T-helper 1 cell treated with Interleukin-12 subunit alpha and Interleukin-12 subunit beta and Interleukin-4 antibody, amounts not matched to agents 30 μg/mL and 1 μg/mL, for 36 hours (primary cell): ENCODE measurements around the gene NTM.

Source experiments
- H3K27ac Mint-ChIP-seq: one replicate; pipeline ENCODE4 v1.8.0; 2021; ENCODE audit warnings: mild to moderate bottlenecking, mixed read lengths
- H3K27me3 Mint-ChIP-seq: one replicate; pipeline ENCODE4 v1.8.0; 2021; ENCODE audit warnings: low read depth, mixed read lengths
- H3K36me3 Mint-ChIP-seq: one replicate; pipeline ENCODE4 v1.8.0; 2021; ENCODE audit warnings: low read depth, mixed read lengths
- H3K4me1 Mint-ChIP-seq: one replicate; pipeline ENCODE4 v1.8.0; 2021; ENCODE audit warnings: low read depth, mixed read lengths
- H3K4me3 Mint-ChIP-seq: one replicate; pipeline ENCODE4 v1.8.0; 2021; ENCODE audit warnings: mild to moderate bottlenecking, moderate library complexity, mixed read lengths
- H3K9me3 Mint-ChIP-seq: one replicate; pipeline ENCODE4 v1.8.0; 2021; ENCODE audit warnings: mixed read lengths

Gene NTM

GRCh38 chr11:131829725-131830124, 459.3 kb downstream of the NTM start:
- Mint-ChIP-seq H3K9me3 (no peaks in the 10 kb centered on the region), H3K27ac (no peak overlapping the region), H3K4me3 (no peak overlapping the region), H3K4me1 (no peaks in the 10 kb centered on the region), H3K36me3 (no peaks in the 10 kb centered on the region), H3K27me3 (no peaks in the 10 kb centered on the region)

DNA sequence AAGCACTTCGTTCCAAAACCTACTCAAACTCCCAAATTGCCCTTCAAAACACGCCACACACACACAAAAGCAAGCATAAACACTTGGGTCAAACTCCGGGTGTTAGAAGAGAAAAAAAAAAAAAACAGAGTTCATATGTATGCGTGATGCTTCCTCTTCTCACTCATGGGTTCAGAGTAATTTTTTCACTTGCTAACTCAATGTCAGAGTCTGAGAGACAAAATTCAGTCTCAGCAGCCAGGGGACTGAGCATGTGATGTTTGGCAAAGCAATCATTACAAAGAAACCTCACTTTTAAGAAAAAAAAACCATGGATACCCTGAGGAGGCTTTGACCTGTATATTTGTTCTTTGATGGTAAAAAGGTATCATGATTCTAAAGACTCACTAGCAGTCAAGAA, 461.7 kb downstream of the NTM start:
- no peaks in the 10 kb centered on the region for H3K27me3 Mint-ChIP-seq
- H3K27ac Mint-ChIP-seq: no peak overlapping the region
- H3K4me1 Mint-ChIP-seq: no peaks in the 10 kb centered on the region
- H3K36me3 Mint-ChIP-seq: no peaks in the 10 kb centered on the region
- no peak overlapping the region for H3K4me3 Mint-ChIP-seq
- no peaks in the 10 kb centered on the region for H3K9me3 Mint-ChIP-seq

DNA sequence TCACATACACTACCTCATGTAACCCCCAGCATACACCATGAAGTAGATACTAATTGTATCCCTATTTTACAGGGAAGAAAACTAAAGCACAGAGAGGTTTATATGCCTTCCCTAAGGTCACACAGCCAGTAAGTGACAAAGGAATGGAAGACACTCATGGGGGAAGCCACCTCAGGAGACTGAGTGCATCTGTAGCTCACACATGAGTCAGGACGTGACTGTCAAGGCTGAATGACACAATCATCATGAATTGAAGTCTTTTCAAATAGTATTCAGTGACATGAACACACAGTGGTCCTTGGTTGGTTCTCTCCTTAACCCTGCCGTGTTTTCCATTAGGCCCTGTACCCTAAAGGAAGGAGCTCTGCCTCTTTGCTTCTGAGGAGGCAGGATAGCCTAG, 463.0 kb downstream of the NTM start:
- H3K27me3 Mint-ChIP-seq: no peaks in the 10 kb centered on the region
- no peaks in the 10 kb centered on the region for H3K4me1 Mint-ChIP-seq
- H3K36me3 Mint-ChIP-seq: no peaks in the 10 kb centered on the region
- no peaks in the 10 kb centered on the region for H3K9me3 Mint-ChIP-seq
- no peak overlapping the region for H3K27ac Mint-ChIP-seq
- H3K4me3 Mint-ChIP-seq: no peak overlapping the region

DNA sequence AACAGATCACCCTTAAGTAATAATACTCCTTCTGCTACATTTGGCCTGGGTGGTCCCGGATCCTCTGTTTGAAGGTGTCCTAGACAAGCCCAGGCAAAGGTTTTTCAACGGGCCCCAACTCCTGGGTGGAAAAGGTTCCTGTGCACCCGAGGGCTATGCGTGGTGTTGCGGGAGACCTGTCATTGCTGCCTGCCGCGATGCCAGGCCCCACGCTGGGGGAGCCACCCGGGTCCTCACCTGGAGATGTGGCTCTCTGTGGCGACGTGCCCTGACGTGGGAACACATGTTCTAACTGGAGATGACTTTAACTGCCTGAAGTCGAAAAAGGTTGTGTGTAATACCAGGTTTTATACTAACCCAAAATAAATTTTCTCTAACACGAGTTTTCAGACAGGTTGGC, 467.1 kb downstream of the NTM start:
- no peaks in the 10 kb centered on the region for H3K4me1 Mint-ChIP-seq
- no peak overlapping the region for H3K27ac Mint-ChIP-seq
- H3K4me3 Mint-ChIP-seq: no peak overlapping the region
- H3K27me3 Mint-ChIP-seq: no peaks in the 10 kb centered on the region
- no peaks in the 10 kb centered on the region for H3K9me3 Mint-ChIP-seq
- H3K36me3 Mint-ChIP-seq: no peaks in the 10 kb centered on the region

DNA sequence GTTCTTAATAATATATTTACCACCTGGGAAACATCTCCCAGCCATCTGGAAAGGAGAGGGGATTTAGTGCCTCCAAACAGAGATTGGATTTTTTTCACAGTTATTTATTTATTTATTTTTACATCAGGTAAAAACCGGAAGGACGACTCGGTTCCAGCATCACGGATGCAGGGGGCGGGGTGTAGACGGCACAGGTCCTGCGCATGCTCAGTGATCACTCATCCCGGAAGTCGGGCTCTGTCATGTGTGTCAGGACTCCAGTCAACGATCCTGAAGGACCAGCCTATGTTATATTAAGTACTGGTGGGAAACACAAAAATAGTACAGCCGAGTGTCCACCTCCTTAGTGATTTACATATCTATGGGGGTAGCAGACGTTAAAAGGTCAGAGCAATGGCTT, 467.6 kb downstream of the NTM start:
- no peaks in the 10 kb centered on the region for H3K36me3 Mint-ChIP-seq
- no peaks in the 10 kb centered on the region for H3K4me1 Mint-ChIP-seq
- H3K9me3 Mint-ChIP-seq: no peaks in the 10 kb centered on the region
- H3K27me3 Mint-ChIP-seq: no peaks in the 10 kb centered on the region
- no peak overlapping the region for H3K4me3 Mint-ChIP-seq
- no peak overlapping the region for H3K27ac Mint-ChIP-seq

DNA sequence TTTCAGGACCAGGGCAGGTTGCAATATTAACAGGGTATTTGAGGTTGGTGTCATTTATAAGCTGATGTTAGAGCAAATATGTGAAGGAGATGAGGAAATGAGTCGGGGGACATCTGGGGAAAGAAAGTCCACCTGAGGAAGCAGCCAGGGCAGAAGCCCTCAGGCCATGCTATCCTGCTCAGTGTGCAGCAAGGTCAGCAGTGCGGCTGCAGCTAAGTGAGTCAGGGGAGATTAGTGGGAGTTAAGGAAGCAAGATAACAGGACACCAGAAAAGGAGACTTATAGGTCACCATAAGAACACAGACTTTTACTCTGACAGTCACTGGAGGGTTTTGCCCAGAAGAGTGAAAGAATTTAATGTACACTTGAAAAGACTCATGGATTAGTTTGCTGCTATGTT, 468.9 kb downstream of the NTM start:
- Mint-ChIP-seq H3K4me1 (no peaks in the 10 kb centered on the region), H3K27ac (no peak overlapping the region), H3K9me3 (no peaks in the 10 kb centered on the region), H3K36me3 (no peaks in the 10 kb centered on the region), H3K4me3 (no peak overlapping the region), H3K27me3 (no peaks in the 10 kb centered on the region)

- no peaks in the 10 kb centered on the region for H3K36me3 Mint-ChIP-seq
- no peaks in the 10 kb centered on the region for H3K27me3 Mint-ChIP-seq
- H3K9me3 Mint-ChIP-seq: no peaks in the 10 kb centered on the region
- H3K27ac Mint-ChIP-seq: no peak overlapping the region
- H3K4me1 Mint-ChIP-seq: no peaks in the 10 kb centered on the region
- H3K4me3 Mint-ChIP-seq: no peak overlapping the region
These were observed 470.1 kb downstream of the NTM start for GRCh38 chr11:131840545-131840944.

- Mint-ChIP-seq H3K9me3 (no peaks in the 10 kb centered on the region), H3K4me3 (no peak overlapping the region), H3K27me3 (no peaks in the 10 kb centered on the region), H3K27ac (no peak overlapping the region), H3K4me1 (no peaks in the 10 kb centered on the region), H3K36me3 (no peaks in the 10 kb centered on the region)
These were observed 470.6 kb downstream of the NTM start for GRCh38 chr11:131841028-131841427.

DNA sequence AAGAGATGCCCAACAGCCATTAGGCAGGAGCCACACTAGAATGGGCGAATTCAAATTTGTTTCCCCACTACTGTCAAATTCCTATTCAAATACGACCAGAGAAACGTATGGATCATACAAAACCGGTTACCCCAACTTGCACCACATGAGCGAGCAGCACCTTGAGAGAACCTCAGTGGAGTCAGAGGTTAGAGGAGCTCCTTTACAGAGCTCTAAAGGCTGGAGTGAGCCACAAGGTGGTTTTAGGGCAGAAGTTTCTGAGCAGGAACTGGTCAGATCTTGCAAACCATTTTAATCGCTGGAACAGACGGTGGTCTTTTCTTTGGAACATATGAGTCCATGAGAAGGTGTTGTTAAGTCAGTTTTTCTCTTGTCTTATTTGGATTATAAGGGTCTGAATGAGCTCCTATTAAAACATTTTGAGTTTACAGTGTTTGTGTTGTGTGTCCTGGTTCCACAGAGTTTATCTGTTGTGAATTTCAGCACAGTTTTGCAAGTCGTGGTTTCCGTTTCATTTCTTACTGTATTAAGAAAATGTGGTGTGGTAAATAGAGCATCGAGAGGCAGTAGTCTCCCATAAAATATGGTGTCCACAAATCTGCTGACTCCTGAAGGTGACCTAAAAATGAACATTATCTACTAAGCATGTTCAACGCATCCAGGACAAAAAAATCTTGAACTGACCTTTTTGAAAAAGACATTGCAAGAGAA, 471.7 kb downstream of the NTM start:
- Mint-ChIP-seq H3K4me3 (no peak overlapping the region), H3K36me3 (no peaks in the 10 kb centered on the region), H3K9me3 (no peaks in the 10 kb centered on the region), H3K27ac (no peak overlapping the region), H3K27me3 (no peaks in the 10 kb centered on the region), H3K4me1 (no peaks in the 10 kb centered on the region)

GRCh38 chr11:131845255-131845654, 474.8 kb downstream of the NTM start:
- Mint-ChIP-seq H3K27me3 (no peaks in the 10 kb centered on the region), H3K9me3 (no peaks in the 10 kb centered on the region), H3K36me3 (no peaks in the 10 kb centered on the region), H3K4me1 (no peaks in the 10 kb centered on the region), H3K27ac (no peak overlapping the region), H3K4me3 (no peak overlapping the region)

DNA sequence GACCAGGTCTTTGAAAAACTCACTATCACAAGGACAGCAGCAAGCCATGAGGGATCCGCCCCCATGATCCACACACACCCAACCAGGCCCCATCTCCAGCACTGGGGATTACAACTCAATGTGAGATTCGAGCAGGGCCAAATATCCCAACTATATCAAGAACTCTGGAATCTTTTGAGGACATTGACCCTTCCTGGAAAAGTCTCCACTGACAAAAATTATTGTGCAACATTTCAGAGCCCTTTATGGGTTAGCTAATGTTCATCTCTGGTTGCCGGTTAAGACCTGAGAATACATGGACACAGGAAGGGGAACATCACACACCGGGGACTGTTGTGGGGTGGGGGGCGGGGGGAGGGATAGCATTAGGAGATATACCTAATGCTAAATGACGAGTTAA, 479.1 kb downstream of the NTM start:
- Mint-ChIP-seq H3K4me3 (no peak overlapping the region), H3K36me3 (no peaks in the 10 kb centered on the region), H3K27ac (no peak overlapping the region), H3K4me1 (no peaks in the 10 kb centered on the region), H3K9me3 (no peaks in the 10 kb centered on the region), H3K27me3 (no peaks in the 10 kb centered on the region)

- Mint-ChIP-seq H3K4me1 (no peaks in the 10 kb centered on the region), H3K36me3 (no peaks in the 10 kb centered on the region), H3K9me3 (no peaks in the 10 kb centered on the region), H3K27ac (no peak overlapping the region), H3K4me3 (no peak overlapping the region), H3K27me3 (no peaks in the 10 kb centered on the region)
These were observed 480.1 kb downstream of the NTM start for GRCh38 chr11:131850507-131850906.

GRCh38 chr11:131851964-131852755, 481.7 kb downstream of the NTM start:
- Mint-ChIP-seq H3K27ac (no peak overlapping the region), H3K36me3 (no peaks in the 10 kb centered on the region), H3K4me3 (no peak overlapping the region), H3K9me3 (no peaks in the 10 kb centered on the region), H3K27me3 (no peaks in the 10 kb centered on the region), H3K4me1 (no peaks in the 10 kb centered on the region)

DNA sequence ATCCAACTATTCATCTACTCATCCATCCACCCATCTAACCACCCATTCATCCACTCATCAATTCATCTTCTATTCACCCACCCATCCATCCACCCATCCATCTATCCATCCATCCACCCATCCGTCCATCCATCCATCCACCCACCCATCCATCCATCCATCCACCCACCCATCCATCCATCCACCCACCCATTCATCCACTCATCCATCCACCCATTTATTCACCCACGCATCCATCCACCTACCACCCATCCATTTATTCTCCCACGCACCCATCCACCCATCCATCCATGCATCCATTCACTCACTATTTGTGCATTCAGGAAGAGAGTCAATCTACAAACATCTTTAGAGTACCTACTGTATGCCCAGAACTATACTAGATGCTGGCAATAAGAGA, 482.3 kb downstream of the NTM start:
- Mint-ChIP-seq H3K36me3 (no peaks in the 10 kb centered on the region), H3K27ac (no peak overlapping the region), H3K9me3 (no peaks in the 10 kb centered on the region), H3K4me3 (no peak overlapping the region), H3K27me3 (no peaks in the 10 kb centered on the region), H3K4me1 (no peaks in the 10 kb centered on the region)

GRCh38 chr11:131854391-131854790, 484.0 kb downstream of the NTM start:
- no peaks in the 10 kb centered on the region for H3K36me3 Mint-ChIP-seq
- no peak overlapping the region for H3K4me3 Mint-ChIP-seq
- H3K4me1 Mint-ChIP-seq: no peaks in the 10 kb centered on the region
- no peak overlapping the region for H3K27ac Mint-ChIP-seq
- no peaks in the 10 kb centered on the region for H3K9me3 Mint-ChIP-seq
- no peaks in the 10 kb centered on the region for H3K27me3 Mint-ChIP-seq
